Measurements from ENCODE around the gene KRT81.

GRCh38 chr12:52280319-52280795 lies 11.0 kb downstream of the KRT81 start:
- no peak for TF ChIP-seq POLR2A (IDR thresholded peaks at IDR 0.05)
- no peak for TF ChIP-seq CTCF (IDR thresholded peaks at IDR 0.05)
- peak; percentile 93 for TF ChIP-seq EP300 (IDR thresholded peaks at IDR 0.05)
- peak; percentile 93 for TF ChIP-seq POLR2AphosphoS5 (IDR thresholded peaks at IDR 0.05)

All from gastroesophageal sphincter (tissue), 3 donors.